ENCODE data around the gene CEP20. TPM values are rescaled to one million over a fixed set of nuclear protein-coding genes. Genes with fewer than 3 reads are reported as not detected.

Gene CEP20
- total and polyA plus RNA-seq, 2 of the 8 experiments (the other 6 are each of a cell fraction or from before 2014, with no cell fraction given), result 16.2 to 49.0 TPM

GRCh38 chr16:15900357-15900756 lies 12.0 kb upstream of the CEP20 start:
- Histone ChIP-seq H2BK12ac (ENCODE audit: low read depth, low read length) (no peak overlapping the region; the same call in 1 of the 2 replicates), H3K14ac (ENCODE audit: insufficient read length) (no peak overlapping the region), H4K5ac (ENCODE audit: insufficient read length, low read depth, low read length) (no peak overlapping the region), H3K36me3 (ENCODE audit: control insufficient read depth in 2 of 4, insufficient read depth in 4 of 4, low read length in 3 of 4) (no peaks in the 10 kb centered on the region), H2AK5ac (ENCODE audit: low read depth, low read length) (no peak overlapping the region), H3K4me2 (ENCODE audit: insufficient read depth in 1 of 2, low read depth in 2 of 2, low read length in 2 of 2) (no peak overlapping the region), H3K23me2 (ENCODE audit: low read depth, low read length) (peaks cover 3% of the 10 kb centered on the region; the same call in 1 of the 2 replicates), H3K4me3 (ENCODE audit: extremely low read depth in 1 of 4, insufficient read depth in 2 of 4, low read depth in 3 of 4, low read length in 4 of 4) (no peak overlapping the region), H3K4ac (replicated peaks; ENCODE audit: insufficient read length, low read depth, low read length) (no peak overlapping the region), H3K79me1 (ENCODE audit: low read depth, low read length) (no peaks in the 10 kb centered on the region), H4K91ac (replicated peaks; ENCODE audit: insufficient read length, low read length) (no peak overlapping the region), H3K56ac (replicated peaks; ENCODE audit: insufficient read length, low read depth, low read length) (no peak overlapping the region), H3K27me3 (replicated peaks in 1 of 4; ENCODE audit: control insufficient read depth in 3 of 4, extremely low read depth in 1 of 4, insufficient read depth in 3 of 4, low read length in 3 of 4) (no peaks in the 10 kb centered on the region), H3K9me3 (ENCODE audit: insufficient read depth in 2 of 2, low read depth in 1 of 2, low read length in 1 of 2) (no peaks in the 10 kb centered on the region), H4K8ac (ENCODE audit: extremely low read depth, insufficient read depth, low read length) (no peak overlapping the region), H3K79me2 (ENCODE audit: control insufficient read depth in 1 of 2, insufficient read depth in 2 of 2, low read length in 2 of 2) (no peaks in the 10 kb centered on the region), H3K4me1 (replicated peaks in 1 of 4; ENCODE audit: control insufficient read depth in 3 of 4, insufficient read depth in 4 of 4, low read length in 3 of 4) (no peaks in the 10 kb centered on the region), H2AFZ (ENCODE audit: low read length) (no peak overlapping the region), H3K23ac (ENCODE audit: insufficient read length) (no peak overlapping the region), H3K9ac (replicated peaks in 1 of 4; ENCODE audit: extremely low read depth in 1 of 4, low read depth in 3 of 4, low read length in 3 of 4) (no peak overlapping the region), H4K20me1 (replicated peaks in 1 of 2; ENCODE audit: control insufficient read depth in 1 of 2, insufficient read depth in 2 of 2, low read length in 2 of 2) (no peaks in the 10 kb centered on the region), H3K18ac (ENCODE audit: extremely low read depth, low read length) (no peak overlapping the region), H2BK20ac (ENCODE audit: low read length) (no peak overlapping the region), H2BK15ac (ENCODE audit: low read length) (no peak overlapping the region), H3K27ac (ENCODE audit: low read depth, low read length) (no peak overlapping the region), H2BK120ac (replicated peaks; ENCODE audit: low read depth, low read length) (no peak overlapping the region), H2BK5ac (ENCODE audit: low read depth, low read length) (no peak overlapping the region)
- ChIA-PET CTCF (ENCODE audit: partially characterized antibody) (no interaction called here), POLR2A (ENCODE audit: partially characterized antibody) (interaction anchor here (3.9 kb wide), 1 partner anchor 12 kb away, joined by 20 read pairs; the partner anchor contains the start of gene CEP20)
- no peak for FAIRE-seq
- WGBS, 2 experiments (ENCODE audit: extremely low coverage in 1 of 2, insufficient coverage in 1 of 2, insufficient read length in 1 of 2, insufficient replicate concordance in 2 of 2, low coverage in 1 of 2, low lambda C conversion rate in 2 of 2, missing lambda C conversion rate in 1 of 2), result 90% methylated on average over 3 of the region's 3 CpGs; no CpG with 5 or more reads in 1 of the 2 experiments
- DNase-seq (ENCODE audit: low read depth in 1 of 2, low spot score in 2 of 2), result no peak
- TF ChIP-seq SP1 (IDR thresholded peaks at IDR 0.05; ENCODE audit: low read depth, low read length) (no peak), YY1 (IDR thresholded peaks at IDR 0.05; ENCODE audit: low read depth, low read length) (no peak), HDAC2 (IDR thresholded peaks at IDR 0.05; ENCODE audit: borderline replicate concordance in 1 of 2, low read depth in 2 of 2, low read length in 2 of 2) (no peak), CHD1 (IDR thresholded peaks at IDR 0.05; ENCODE audit: low read depth, low read length) (no peak), TBP (IDR thresholded peaks at IDR 0.05; ENCODE audit: low read depth, low read length) (no peak), RAD21 (IDR thresholded peaks at IDR 0.05 in 1 of 2, conservative IDR thresholded peaks at IDR 0.05 in 1 of 2; ENCODE audit: low read depth in 2 of 2, low read length in 2 of 2) (no peak), BACH1 (IDR thresholded peaks at IDR 0.05; ENCODE audit: low read length) (no peak), SIX5 (IDR thresholded peaks at IDR 0.05; ENCODE audit: low read depth, low read length) (no peak), POLR2A (IDR thresholded peaks at IDR 0.05; ENCODE audit: control extremely low read depth in 1 of 2, low read depth in 2 of 2, low read length in 2 of 2) (no peak), CREB1 (IDR thresholded peaks at IDR 0.05) (no peak), BRCA1 (IDR thresholded peaks at IDR 0.05; ENCODE audit: low read depth, low read length) (no peak), POU5F1 (IDR thresholded peaks at IDR 0.05; ENCODE audit: low read depth, low read length) (no peak)
